Karpas-422 (cell line): ENCODE data around the gene UNC5B. TPM values are rescaled to one million over a fixed set of nuclear protein-coding genes. Genes with fewer than 3 reads are reported as not detected.

ENCODE experiments used
- DNase-seq: peaks from one replicate; pipeline ENCODE4 v3.0.0-alpha.2; 2015
- H2AFZ ChIP-seq: fragments of 200-600 bp; sonication (generic); 2 replicates; pipeline ENCODE4 v1.6.1; 2014; ENCODE audit warnings: antibody characterized with exemption, low read length, mixed read lengths
- H3K27ac ChIP-seq: fragments of 200-600 bp; sonication (generic); 2 replicates; pipeline ENCODE4 v1.5.1; 2014; ENCODE audit warnings: mild to moderate bottlenecking, low read length, moderate library complexity
- H3K27me3 ChIP-seq: fragments of 200-600 bp; sonication (generic); 2 replicates; pipeline ENCODE4 v1.6.1; 2014; ENCODE audit warnings: low read length, mixed read lengths
- H3K36me3 ChIP-seq: fragments of 200-600 bp; sonication (generic); 2 replicates; pipeline ENCODE4 v1.6.1; 2014; ENCODE audit warnings: low read length, mixed read lengths; ENCODE audit not compliant: insufficient read depth
- H3K4me1 ChIP-seq: fragments of 200-600 bp; sonication (generic); 2 replicates; pipeline ENCODE4 v1.6.1; 2014; ENCODE audit warnings: mild to moderate bottlenecking, low read length, mixed read lengths
- H3K4me2 ChIP-seq: fragments of 200-600 bp; sonication (generic); 2 replicates; pipeline ENCODE4 v1.6.1; 2014; ENCODE audit warnings: low read length, low read depth, mild to moderate bottlenecking; ENCODE audit not compliant: poor library complexity, severe bottlenecking
- H3K4me3 ChIP-seq: fragments of 200-600 bp; sonication (generic); 2 replicates; pipeline ENCODE4 v1.5.1; 2014; ENCODE audit warnings: mild to moderate bottlenecking, antibody characterized with exemption, low read length, mixed read lengths
- H3K79me2 ChIP-seq: fragments of 200-600 bp; sonication (generic); 2 replicates; pipeline ENCODE4 v1.6.1; 2014; ENCODE audit warnings: mild to moderate bottlenecking, low read length, mixed read lengths
- H3K9ac ChIP-seq: fragments of 200-600 bp; sonication (generic); 2 replicates; pipeline ENCODE4 v1.6.0; 2014; ENCODE audit warnings: low read length
- H3K9me2 ChIP-seq: fragments of 200-600 bp; sonication (generic), shearing (Covaris generic); replicated peaks from 2 replicates; pipeline ENCODE4 v1.6.0; 2014; ENCODE audit warnings: mild to moderate bottlenecking, low read length, moderate library complexity; ENCODE audit not compliant: insufficient read depth
- H3K9me3 ChIP-seq: fragments of 300-700, 200-600 bp; sonication (generic); 2 replicates; pipeline ENCODE4 v1.6.1; 2014; ENCODE audit warnings: low read length, mixed read lengths
- H4K20me1 ChIP-seq: fragments of 200-600 bp; sonication (generic); 2 replicates; pipeline ENCODE4 v1.6.1; 2014; ENCODE audit warnings: mild to moderate bottlenecking, antibody characterized with exemption, low read length, low read depth; ENCODE audit not compliant: insufficient read depth
- total RNA-seq: library from RNA; depleted of rRNA; stranded (reverse); fragments of >200 nt; shearing (Covaris generic); gene quantifications from 2 replicates; pipeline ENCODE4 v1.2.3, GENCODE V29; 2014; ENCODE audit warnings: low replicate concordance

The UNC5B gene
- total RNA-seq, 1 experiment from 2014 or later, result not detected

DNA sequence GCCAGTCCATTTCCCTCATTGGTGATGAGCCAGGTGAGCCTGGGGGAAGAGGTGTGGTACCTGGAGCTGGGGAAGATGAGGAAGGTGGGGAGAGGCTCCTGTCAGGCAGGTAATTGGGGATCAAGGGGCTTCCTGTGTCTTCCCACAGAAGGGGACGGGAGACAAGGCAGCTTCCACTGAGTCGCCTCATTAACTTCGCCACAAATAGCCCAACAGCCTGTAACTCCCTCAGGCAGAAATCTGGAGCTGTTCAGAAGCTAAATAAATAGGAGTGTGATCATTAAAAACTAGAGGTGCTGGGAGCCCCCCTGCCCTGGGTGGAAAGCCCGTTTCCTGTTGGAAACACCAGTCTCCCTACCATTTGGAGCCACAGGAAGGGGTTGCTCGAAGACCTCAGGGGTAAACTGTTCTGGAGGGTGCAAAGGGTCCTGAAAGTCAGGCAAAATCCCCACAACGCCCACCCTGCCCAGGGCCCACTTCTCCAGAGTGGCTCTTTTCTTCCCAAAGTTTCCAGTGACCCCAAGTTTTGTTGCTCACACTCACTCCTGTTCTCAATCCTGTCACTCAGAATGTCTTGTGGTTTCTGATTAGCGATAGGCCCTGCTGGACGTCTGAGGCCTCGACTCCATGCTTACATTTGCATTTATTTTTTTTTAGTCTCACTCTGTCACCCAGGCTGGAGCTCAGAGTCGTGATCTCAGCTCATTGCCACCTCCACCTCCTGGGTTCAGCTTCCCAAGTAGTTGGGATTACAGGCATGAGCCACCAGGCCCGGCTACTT, 25.7 kb downstream of the UNC5B start:
- Histone ChIP-seq H3K9me3 (no peaks in the 10 kb centered on the region), H3K9ac (no peak overlapping the region), H3K27ac (no peak overlapping the region), H2AFZ (no peak overlapping the region), H3K9me2 (no peaks in the 10 kb centered on the region), H3K27me3 (no peaks in the 10 kb centered on the region), H3K4me2 (no peak overlapping the region), H4K20me1 (0 out of 2 replicates have a peak, but pooled peaks cover 3% of the 10 kb centered on the region), H3K4me3 (no peak overlapping the region), H3K79me2 (no peaks in the 10 kb centered on the region), H3K4me1 (no peaks in the 10 kb centered on the region), H3K36me3 (no peaks in the 10 kb centered on the region)
- DNase-seq, result no peak

DNA sequence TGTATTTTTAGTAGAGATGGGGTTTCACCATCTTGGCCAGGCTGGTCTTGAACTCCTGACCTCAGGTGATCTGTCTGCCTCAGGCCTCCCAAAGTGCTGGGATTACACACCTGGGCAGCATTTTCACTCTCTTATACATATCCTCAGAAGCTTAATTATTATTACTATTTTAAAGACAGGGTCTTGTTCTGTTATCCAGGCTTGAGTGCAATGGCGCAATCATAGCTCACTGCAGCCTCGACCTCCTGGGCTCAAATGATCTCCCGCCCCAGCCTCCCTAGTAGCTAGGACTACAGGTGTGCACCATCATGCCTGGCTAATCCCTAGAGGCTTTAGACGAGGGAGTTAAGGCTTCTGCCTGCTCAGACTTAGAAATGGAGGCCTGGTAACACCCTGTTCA, 26.3 kb downstream of the UNC5B start:
- Histone ChIP-seq H3K36me3 (no peaks in the 10 kb centered on the region), H4K20me1 (0 out of 2 replicates have a peak, but pooled peaks cover 3% of the 10 kb centered on the region), H3K9me2 (no peaks in the 10 kb centered on the region), H3K27ac (no peak overlapping the region), H2AFZ (no peak overlapping the region), H3K9me3 (no peaks in the 10 kb centered on the region), H3K79me2 (no peaks in the 10 kb centered on the region), H3K4me3 (no peak overlapping the region), H3K4me1 (no peaks in the 10 kb centered on the region), H3K4me2 (no peak overlapping the region), H3K27me3 (no peaks in the 10 kb centered on the region), H3K9ac (no peak overlapping the region)
- DNase-seq, result no peak

DNA sequence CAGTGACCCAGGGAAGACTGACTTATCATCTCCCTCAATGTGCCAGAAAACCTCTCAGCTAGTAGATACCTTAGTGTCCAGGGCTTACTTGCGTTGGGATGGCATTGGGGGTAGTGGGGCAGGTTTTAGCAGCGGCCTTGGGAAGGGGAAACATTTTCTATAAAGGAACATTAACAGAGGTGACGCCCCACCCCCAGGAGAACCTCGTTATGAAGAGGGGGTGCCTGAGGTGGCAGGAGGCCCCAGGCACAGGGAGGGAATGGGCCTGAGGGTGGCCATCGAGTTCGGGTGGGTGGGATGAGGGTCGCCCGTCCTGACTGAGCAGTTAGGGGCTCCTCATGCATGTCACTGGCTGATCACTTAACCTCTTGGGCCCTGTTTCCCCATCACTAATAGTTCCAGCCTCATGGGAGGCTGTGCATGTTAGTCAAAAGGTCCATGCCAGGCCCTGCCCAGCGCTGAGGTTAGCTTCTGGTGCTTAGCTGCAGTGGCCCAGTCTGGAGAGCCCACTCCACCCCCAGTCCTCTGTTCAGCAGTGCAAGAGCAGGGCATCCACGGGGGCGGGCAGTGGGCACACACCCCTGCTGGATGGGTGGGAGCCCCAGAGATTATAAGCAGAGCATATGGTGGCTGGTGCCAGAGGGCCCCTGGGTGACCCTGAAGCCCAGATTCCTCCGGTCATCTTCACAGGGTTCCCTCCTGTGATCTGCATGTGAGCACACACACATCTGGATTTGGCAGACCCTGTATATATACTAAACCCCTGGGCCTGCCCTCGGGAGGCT, 27.0 kb downstream of the UNC5B start:
- Histone ChIP-seq H3K9me2 (no peaks in the 10 kb centered on the region), H3K9me3 (no peaks in the 10 kb centered on the region), H3K9ac (no peak overlapping the region), H4K20me1 (0 out of 2 replicates have a peak, but pooled peaks cover 3% of the 10 kb centered on the region), H3K4me2 (no peak overlapping the region), H3K4me1 (no peaks in the 10 kb centered on the region), H2AFZ (no peak overlapping the region), H3K4me3 (no peak overlapping the region), H3K27ac (no peak overlapping the region), H3K79me2 (no peaks in the 10 kb centered on the region), H3K36me3 (no peaks in the 10 kb centered on the region), H3K27me3 (no peaks in the 10 kb centered on the region)
- DNase-seq, result no peak

DNA sequence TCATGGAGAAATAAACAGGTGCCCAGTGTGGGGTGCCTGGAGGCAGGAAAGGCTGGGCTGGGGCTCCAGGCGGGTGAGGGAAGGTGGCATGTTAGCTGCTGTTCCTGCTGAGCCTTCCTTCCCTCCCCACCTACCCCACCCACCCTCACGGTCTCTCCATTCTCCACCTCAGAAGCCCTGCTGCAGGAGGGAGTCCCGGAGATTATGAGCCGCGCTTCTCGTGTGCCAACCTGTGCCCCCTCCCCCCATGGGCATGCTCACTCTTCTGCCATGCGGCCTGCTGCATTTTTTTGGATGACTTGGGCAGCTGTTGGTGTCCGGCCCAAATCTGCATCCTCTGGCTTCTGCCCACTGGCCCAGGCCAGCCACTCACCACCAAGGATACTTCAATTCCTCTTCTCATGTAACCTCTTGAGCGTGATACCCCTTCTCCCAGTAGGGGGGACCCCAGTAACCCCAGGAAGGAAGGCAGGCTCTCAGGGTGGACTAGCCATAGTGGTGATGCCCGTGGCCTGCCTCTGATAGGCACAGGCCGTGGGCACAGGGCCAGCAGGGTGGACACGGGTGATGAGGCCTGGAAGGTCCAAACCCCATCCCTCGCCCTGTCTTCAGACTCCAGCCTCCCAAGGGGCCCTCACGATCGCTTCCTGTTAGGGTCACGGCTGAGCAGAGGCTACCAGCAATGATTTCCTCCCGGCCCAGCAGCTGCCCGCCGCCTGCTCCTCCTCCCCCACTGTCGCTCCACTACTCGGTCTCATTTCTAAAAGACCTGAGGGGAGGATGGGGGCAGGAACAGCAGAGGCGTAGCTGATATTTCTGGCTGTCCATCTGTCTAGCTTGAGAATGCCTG, 27.8 kb downstream of the UNC5B start:
- no peaks in the 10 kb centered on the region for H3K9me3 ChIP-seq
- H2AFZ ChIP-seq, result no peak overlapping the region
- no peaks in the 10 kb centered on the region for H3K9me2 ChIP-seq
- no peak overlapping the region for H3K4me2 ChIP-seq
- H3K27ac ChIP-seq, result no peak overlapping the region
- no peak for DNase-seq
- H3K79me2 ChIP-seq, result no peaks in the 10 kb centered on the region
- 0 out of 2 replicates have a peak, but pooled peaks cover 3% of the 10 kb centered on the region for H4K20me1 ChIP-seq
- no peaks in the 10 kb centered on the region for H3K36me3 ChIP-seq
- no peaks in the 10 kb centered on the region for H3K27me3 ChIP-seq
- no peak overlapping the region for H3K9ac ChIP-seq
- no peaks in the 10 kb centered on the region for H3K4me1 ChIP-seq
- no peak overlapping the region for H3K4me3 ChIP-seq

DNA sequence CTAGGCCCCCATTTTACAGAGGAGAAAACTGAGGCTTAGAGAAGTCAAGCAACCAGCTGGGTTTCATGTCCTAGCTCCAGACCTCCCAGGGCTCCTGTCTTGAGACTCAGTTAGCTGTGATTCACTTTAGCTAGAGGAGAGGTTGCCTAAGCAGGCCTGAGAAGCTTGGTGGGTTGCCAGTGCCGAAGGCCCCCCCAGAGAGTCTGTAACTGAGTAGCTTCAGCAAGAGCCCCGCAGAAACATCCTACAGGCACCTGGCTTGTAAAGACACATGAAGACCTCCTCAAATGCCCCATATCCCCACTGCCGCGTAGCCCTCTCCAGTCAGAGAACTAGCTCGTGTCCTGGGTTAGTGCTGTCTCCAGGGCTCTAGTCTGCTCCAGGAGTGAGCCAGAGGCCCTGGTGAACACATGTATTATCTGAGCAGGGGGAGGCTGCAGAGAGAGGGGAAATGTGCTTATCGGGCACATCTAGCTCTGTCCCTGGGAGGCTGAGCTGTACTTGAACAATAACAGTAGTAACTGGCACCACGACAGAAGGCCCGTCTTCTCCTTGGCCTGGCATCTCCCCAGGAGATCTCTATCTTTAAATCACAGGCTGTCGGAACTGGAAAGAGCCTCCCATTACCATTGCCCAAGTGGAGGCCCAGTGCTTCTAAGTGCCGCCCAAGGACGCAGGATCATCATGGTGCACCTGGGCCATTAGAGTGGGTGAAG, 28.9 kb downstream of the UNC5B start:
- DNase-seq, result no peak
- H3K4me3 ChIP-seq, result no peak overlapping the region
- H4K20me1 ChIP-seq, result 0 out of 2 replicates have a peak, but pooled peaks cover 3% of the 10 kb centered on the region
- H3K79me2 ChIP-seq, result no peaks in the 10 kb centered on the region
- no peaks in the 10 kb centered on the region for H3K9me3 ChIP-seq
- H3K9ac ChIP-seq, result no peak overlapping the region
- H3K4me1 ChIP-seq, result no peaks in the 10 kb centered on the region
- H3K4me2 ChIP-seq, result no peak overlapping the region
- no peak overlapping the region for H3K27ac ChIP-seq
- no peaks in the 10 kb centered on the region for H3K9me2 ChIP-seq
- H3K27me3 ChIP-seq, result no peaks in the 10 kb centered on the region
- H2AFZ ChIP-seq, result no peak overlapping the region
- no peaks in the 10 kb centered on the region for H3K36me3 ChIP-seq

DNA sequence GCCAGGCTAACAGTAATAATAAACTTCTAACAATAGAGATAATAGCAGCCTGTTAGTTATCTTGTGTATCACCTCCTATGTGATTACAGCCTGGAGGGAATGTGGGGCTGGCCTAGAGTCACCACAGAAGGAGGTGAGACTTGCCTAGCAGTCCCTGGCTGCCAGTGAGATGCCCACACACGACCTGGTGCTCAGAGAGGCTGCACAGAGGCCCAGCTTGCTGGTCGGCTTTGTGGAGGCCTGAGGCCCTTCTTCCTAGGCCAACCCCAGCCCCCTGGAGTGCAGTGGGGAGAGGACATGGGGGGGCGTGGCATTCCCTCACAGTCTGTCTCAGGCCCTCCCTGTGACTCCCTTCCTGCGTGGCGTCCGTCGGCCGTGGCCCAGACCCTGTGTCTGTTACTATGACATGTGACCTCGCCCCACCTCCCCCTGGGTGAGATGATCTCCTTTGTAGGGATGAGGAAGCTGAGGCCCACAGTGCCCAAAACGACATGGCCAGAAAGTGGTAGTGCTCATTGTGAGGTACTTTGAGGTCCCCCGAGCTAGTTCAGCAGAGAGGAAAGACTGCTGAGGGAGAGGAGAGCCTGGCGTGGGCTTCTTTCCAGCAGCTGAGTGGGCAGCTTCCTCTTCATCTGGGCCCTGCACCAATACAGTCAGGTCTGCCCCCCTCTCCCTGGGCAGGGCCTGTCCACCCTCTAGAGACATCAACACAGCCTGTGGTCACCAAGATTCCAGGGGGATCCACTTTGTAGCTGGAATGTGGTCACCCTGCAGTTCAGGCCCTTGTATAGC, 29.7 kb downstream of the UNC5B start:
- Histone ChIP-seq H3K27me3 (no peaks in the 10 kb centered on the region), H4K20me1 (0 out of 2 replicates have a peak, but pooled peaks cover 3% of the 10 kb centered on the region), H3K9ac (no peak overlapping the region), H3K4me1 (no peaks in the 10 kb centered on the region), H3K9me3 (no peaks in the 10 kb centered on the region), H3K9me2 (no peaks in the 10 kb centered on the region), H3K79me2 (no peaks in the 10 kb centered on the region), H3K4me3 (no peak overlapping the region), H3K36me3 (no peaks in the 10 kb centered on the region), H2AFZ (no peak overlapping the region), H3K27ac (no peak overlapping the region), H3K4me2 (no peak overlapping the region)
- DNase-seq, result no peak

DNA sequence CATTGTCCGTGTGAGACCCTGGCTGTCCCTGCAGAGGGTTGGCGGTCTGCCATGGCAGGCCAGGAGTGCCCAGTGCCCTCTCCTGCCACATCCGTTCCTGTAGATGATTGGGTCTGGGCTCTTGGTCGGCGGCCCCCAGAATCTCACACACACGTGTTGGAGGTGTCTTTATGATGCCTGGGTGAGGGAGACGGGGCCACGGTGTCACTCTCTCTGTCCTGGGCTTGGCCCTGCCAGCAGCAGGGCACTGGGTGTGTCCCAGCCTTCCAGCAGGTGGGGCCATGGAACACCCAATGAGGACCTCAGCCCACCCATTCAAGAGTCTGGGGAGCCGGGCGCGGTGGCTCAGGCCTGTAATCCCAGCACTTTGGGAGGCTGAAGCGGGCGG, 30.2 kb downstream of the UNC5B start:
- no peaks in the 10 kb centered on the region for H3K9me3 ChIP-seq
- DNase-seq, result no peak
- no peak overlapping the region for H3K4me2 ChIP-seq
- no peak overlapping the region for H3K27ac ChIP-seq
- no peaks in the 10 kb centered on the region for H3K9me2 ChIP-seq
- H3K27me3 ChIP-seq, result no peaks in the 10 kb centered on the region
- H3K36me3 ChIP-seq, result no peaks in the 10 kb centered on the region
- no peak overlapping the region for H2AFZ ChIP-seq
- H3K4me1 ChIP-seq, result no peaks in the 10 kb centered on the region
- no peaks in the 10 kb centered on the region for H3K79me2 ChIP-seq
- no peak overlapping the region for H3K4me3 ChIP-seq
- H3K9ac ChIP-seq, result no peak overlapping the region
- 0 out of 2 replicates have a peak, but pooled peaks cover 3% of the 10 kb centered on the region for H4K20me1 ChIP-seq
